ENCODE data around the gene EFCAB5. TPM values are rescaled to one million over a fixed set of nuclear protein-coding genes. Genes with fewer than 3 reads are reported as not detected.

Gene EFCAB5
- total RNA-seq, 1 donor from 2014 or later = 0.71 TPM

- no peaks in the 10 kb centered on the region for H4K20me1 ChIP-seq (ENCODE audit: low read depth)
- H3K9ac ChIP-seq = no peak overlapping the region
- peaks cover 38% of the 10 kb centered on the region for H3K79me2 ChIP-seq (ENCODE audit: low read depth)
- peaks cover 10% of the 10 kb centered on the region for H3K4me1 Mint-ChIP-seq
- H2AFZ ChIP-seq (replicated peaks) = no peak overlapping the region
- H3K4me3 ChIP-seq = no peak overlapping the region
- no peaks in the 10 kb centered on the region for H3K9me3 Mint-ChIP-seq
- H3K36me3 ChIP-seq = no peaks in the 10 kb centered on the region
- no peak for DNase-seq (ENCODE audit: low spot score)
- no peaks in the 10 kb centered on the region for H3F3A ChIP-seq (ENCODE audit: low read depth)
- no peak overlapping the region for H3K27ac Mint-ChIP-seq
- no peaks in the 10 kb centered on the region for H3K36me3 Mint-ChIP-seq
- H3K4me3 Mint-ChIP-seq = no peak overlapping the region
- no peak overlapping the region for H3K4me2 ChIP-seq
- no peak for TF ChIP-seq EZH2 (IDR thresholded peaks at IDR 0.05)
- TF ChIP-seq EZH2phosphoT487 (IDR thresholded peaks at IDR 0.05) = no peak
- no peak for TF ChIP-seq CTCF (IDR thresholded peaks at IDR 0.05)
- no peaks in the 10 kb centered on the region for H3K4me1 ChIP-seq
- H3K27me3 Mint-ChIP-seq (ENCODE audit: insufficient read depth, low read depth) = no peaks in the 10 kb centered on the region
- peaks cover 3% of the 10 kb centered on the region for H3K9me3 ChIP-seq (ENCODE audit: low read depth)
- no peak overlapping the region for H3K27ac ChIP-seq
- no peaks in the 10 kb centered on the region for H3K27me3 ChIP-seq
Observed at GRCh38 chr17:29918922-29919856, 22.2 kb upstream of the EFCAB5 start.

DNA sequence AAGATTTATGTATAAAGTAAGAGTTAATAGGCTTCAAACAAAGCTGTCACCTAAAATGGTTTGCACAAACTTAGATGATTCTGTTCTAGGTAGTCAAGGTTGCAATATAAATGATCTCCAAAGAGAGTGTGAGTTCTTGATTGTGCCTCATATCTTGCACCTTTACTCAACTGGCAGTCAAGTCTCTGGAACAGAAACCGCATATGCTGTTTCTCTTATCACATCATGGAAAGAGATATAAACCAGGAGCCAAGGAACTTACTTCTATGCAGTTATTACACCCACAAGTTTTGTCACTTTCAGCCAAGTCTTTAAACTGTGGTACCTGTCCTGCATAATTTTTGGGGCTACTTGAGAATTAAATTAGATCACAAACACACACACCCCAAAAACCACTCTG lies 16.6 kb upstream of the EFCAB5 start:
- no peak overlapping the region for H3K4me3 Mint-ChIP-seq
- no peaks in the 10 kb centered on the region for H3K36me3 ChIP-seq
- H3K27ac Mint-ChIP-seq = no peak overlapping the region
- no peaks in the 10 kb centered on the region for H4K20me1 ChIP-seq (ENCODE audit: low read depth)
- H3K36me3 Mint-ChIP-seq = no peaks in the 10 kb centered on the region
- no peaks in the 10 kb centered on the region for H3K9me3 Mint-ChIP-seq
- H3K4me1 Mint-ChIP-seq = peaks cover 13% of the 10 kb centered on the region
- no peak for DNase-seq (ENCODE audit: low spot score)
- H3K9me3 ChIP-seq (ENCODE audit: low read depth) = peaks cover 3% of the 10 kb centered on the region
- no peaks in the 10 kb centered on the region for H3K27me3 ChIP-seq
- peaks cover 7% of the 10 kb centered on the region for H3K4me1 ChIP-seq
- no peak overlapping the region for H3K4me2 ChIP-seq
- no peak overlapping the region for H3K4me3 ChIP-seq
- H3K9ac ChIP-seq = no peak overlapping the region
- H2AFZ ChIP-seq (replicated peaks) = no peak overlapping the region
- TF ChIP-seq EZH2phosphoT487 (IDR thresholded peaks at IDR 0.05) (no peak), EZH2 (IDR thresholded peaks at IDR 0.05) (no peak), CTCF (IDR thresholded peaks at IDR 0.05) (no peak)
- peaks cover 9% of the 10 kb centered on the region for H3F3A ChIP-seq (ENCODE audit: low read depth)
- peaks cover 83% of the 10 kb centered on the region for H3K79me2 ChIP-seq (ENCODE audit: low read depth)
- H3K27ac ChIP-seq = no peak overlapping the region
- H3K27me3 Mint-ChIP-seq (ENCODE audit: insufficient read depth, low read depth) = no peaks in the 10 kb centered on the region

DNA sequence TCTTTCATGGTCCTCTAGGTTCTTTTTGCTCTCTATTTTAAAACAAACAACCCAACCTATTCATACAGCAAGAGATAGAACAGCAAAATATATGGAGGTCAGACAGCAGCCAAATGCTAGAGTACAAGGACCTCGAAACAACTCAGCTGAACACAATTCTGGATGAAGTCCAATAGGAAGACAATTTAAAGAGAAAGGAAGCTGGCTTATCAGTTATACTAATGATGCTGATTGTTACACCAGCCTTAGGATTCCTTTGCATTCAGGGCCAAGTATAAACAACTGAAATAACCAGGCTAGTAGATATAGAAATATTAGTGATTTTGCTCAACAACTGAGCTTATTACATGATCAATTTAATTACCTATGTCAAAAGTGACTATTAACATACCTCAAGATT lies 13.9 kb upstream of the EFCAB5 start:
- Histone ChIP-seq H3F3A (ENCODE audit: low read depth) (peaks cover 29% of the 10 kb centered on the region), H3K9ac (no peak overlapping the region), H3K27me3 (no peaks in the 10 kb centered on the region), H3K36me3 (no peaks in the 10 kb centered on the region), H4K20me1 (ENCODE audit: low read depth) (no peaks in the 10 kb centered on the region), H3K4me2 (peak overlapping the region; percentile 93), H3K27ac (no peak overlapping the region), H3K4me3 (no peak overlapping the region), H3K9me3 (ENCODE audit: low read depth) (no peaks in the 10 kb centered on the region), H3K4me1 (peaks cover 17% of the 10 kb centered on the region), H3K79me2 (ENCODE audit: low read depth) (peaks cover 66% of the 10 kb centered on the region), H2AFZ (replicated peaks) (no peak overlapping the region)
- Mint-ChIP-seq H3K27me3 (ENCODE audit: insufficient read depth, low read depth) (no peaks in the 10 kb centered on the region), H3K9me3 (no peaks in the 10 kb centered on the region), H3K4me1 (peaks cover 13% of the 10 kb centered on the region), H3K27ac (no peak overlapping the region), H3K4me3 (peak overlapping the region; percentile 1), H3K36me3 (no peaks in the 10 kb centered on the region)
- no peak for TF ChIP-seq CTCF (IDR thresholded peaks at IDR 0.05)
- TF ChIP-seq EZH2phosphoT487 (IDR thresholded peaks at IDR 0.05) = no peak
- no peak for TF ChIP-seq EZH2 (IDR thresholded peaks at IDR 0.05)
- DNase-seq (ENCODE audit: low spot score) = no peak
